ENCODE results near the gene SPIRE1.

DNA sequence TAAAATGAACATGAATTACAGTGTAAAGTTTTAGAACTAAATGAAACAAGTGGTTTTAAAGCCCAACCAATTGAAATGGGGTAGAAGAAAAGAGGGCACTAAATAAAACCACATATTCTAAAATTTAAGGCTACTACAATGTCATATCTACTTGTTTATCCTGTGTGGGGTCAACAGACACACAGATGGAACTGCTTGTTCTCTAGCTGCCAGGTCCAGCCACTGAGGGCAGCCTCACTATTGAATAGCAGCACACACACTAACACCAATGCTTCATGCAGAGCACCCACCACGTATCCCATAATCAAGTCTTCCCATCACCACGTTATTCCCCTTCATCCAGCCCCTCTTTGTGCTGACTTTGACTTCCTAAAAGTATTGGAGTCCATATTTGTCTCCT, 88.1 kb downstream of the SPIRE1 start:
- TF ChIP-seq, protein P1, sequence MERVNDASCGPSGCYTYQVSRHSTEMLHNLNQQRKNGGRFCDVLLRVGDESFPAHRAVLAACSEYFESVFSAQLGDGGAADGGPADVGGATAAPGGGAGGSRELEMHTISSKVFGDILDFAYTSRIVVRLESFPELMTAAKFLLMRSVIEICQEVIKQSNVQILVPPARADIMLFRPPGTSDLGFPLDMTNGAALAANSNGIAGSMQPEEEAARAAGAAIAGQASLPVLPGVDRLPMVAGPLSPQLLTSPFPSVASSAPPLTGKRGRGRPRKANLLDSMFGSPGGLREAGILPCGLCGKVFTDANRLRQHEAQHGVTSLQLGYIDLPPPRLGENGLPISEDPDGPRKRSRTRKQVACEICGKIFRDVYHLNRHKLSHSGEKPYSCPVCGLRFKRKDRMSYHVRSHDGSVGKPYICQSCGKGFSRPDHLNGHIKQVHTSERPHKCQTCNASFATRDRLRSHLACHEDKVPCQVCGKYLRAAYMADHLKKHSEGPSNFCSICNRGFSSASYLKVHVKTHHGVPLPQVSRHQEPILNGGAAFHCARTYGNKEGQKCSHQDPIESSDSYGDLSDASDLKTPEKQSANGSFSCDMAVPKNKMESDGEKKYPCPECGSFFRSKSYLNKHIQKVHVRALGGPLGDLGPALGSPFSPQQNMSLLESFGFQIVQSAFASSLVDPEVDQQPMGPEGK (CRISPR knock-in tag; IDR thresholded peaks at IDR 0.05; ENCODE audit: borderline replicate concordance), result no peak
- TF ChIP-seq ZFP3 (CRISPR knock-in tag; IDR thresholded peaks at IDR 0.05) (no peak), RARB (CRISPR knock-in tag; IDR thresholded peaks at IDR 0.05) (no peak), ZNF565 (CRISPR knock-in tag; conservative IDR thresholded peaks at IDR 0.05; ENCODE audit: low read depth) (no peak), ARNTL (CRISPR knock-in tag; IDR thresholded peaks at IDR 0.05; ENCODE audit: borderline replicate concordance, low read depth) (no peak), CREB5 (CRISPR knock-in tag; IDR thresholded peaks at IDR 0.05; ENCODE audit: low read depth) (no peak), ESRRG (CRISPR knock-in tag; IDR thresholded peaks at IDR 0.05) (no peak)
